ENCODE data around the gene CSDE1. TPM values are rescaled to one million over a fixed set of nuclear protein-coding genes. Genes with fewer than 3 reads are reported as not detected.

CSDE1 gene
- total RNA-seq, 1 donor, result 921 TPM

DNA sequence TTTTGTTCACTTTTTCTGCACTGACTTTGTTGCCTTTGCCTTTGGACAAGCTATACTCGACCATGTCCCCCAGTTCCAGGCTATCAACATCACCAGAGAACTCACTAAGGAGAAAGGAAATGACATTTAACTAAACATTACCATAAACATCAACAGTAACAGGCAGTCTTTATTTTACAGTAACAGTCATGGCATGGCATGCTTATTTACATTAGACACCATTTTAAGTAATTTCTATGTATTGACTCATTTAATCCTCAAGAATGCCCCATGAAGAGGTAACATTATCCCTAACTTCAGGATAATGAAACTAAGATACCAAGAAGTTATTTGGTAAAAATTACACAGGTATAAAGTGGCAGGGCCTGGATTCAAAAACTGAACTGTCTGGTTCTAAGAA, 32.6 kb downstream of the CSDE1 start:
- Histone ChIP-seq H3K4me3 (ENCODE audit: low read length) (no peak overlapping the region), H3K27me3 (ENCODE audit: insufficient read depth, low read length) (no peaks in the 10 kb centered on the region), H3K4me1 (ENCODE audit: insufficient read depth, low read length) (no peaks in the 10 kb centered on the region), H3K9me3 (ENCODE audit: low read depth, low read length) (no peaks in the 10 kb centered on the region)

DNA sequence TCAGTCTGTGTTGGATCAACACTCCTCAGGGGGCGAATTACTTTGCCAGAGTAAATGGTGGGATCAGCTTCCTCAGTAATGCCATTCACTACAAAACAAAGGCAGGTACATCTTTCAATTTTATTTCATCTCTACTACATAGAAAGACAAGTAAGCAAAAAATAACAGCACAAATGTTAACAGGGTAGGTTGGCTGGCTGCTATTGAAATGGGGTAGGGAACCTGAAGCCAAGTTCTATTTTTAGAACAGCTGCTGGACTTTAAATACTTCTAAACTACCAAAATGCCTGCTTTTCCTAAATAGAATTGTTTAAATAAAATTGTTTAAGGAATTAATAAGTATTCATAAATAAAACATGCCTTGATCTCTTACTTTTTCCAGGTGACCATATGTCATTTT, 33.9 kb downstream of the CSDE1 start:
- Histone ChIP-seq H3K27me3 (ENCODE audit: insufficient read depth, low read length) (no peaks in the 10 kb centered on the region), H3K4me3 (ENCODE audit: low read length) (no peak overlapping the region), H3K4me1 (ENCODE audit: insufficient read depth, low read length) (no peaks in the 10 kb centered on the region), H3K9me3 (ENCODE audit: low read depth, low read length) (no peaks in the 10 kb centered on the region)

DNA sequence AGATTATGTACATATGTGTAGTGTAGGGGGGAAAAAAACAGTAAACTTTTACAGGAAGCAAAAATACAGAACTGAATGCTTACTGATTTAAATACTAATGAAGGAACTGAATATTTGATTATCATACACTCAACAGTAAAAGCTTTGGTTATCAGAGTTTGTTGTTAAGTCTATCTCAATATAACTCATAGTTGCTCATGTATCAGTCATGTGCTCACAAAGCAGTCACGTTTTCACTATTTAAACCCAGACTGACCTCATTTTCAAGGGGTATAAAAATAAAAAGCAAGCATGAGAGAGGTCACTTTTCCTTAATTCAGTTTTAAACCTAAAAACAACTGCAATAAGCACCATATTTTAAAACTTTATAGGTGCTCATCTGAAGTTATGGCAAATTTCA, 34.3 kb downstream of the CSDE1 start:
- Histone ChIP-seq H3K4me1 (ENCODE audit: insufficient read depth, low read length) (no peaks in the 10 kb centered on the region), H3K4me3 (ENCODE audit: low read length) (no peak overlapping the region), H3K27me3 (ENCODE audit: insufficient read depth, low read length) (no peaks in the 10 kb centered on the region), H3K9me3 (ENCODE audit: low read depth, low read length) (no peaks in the 10 kb centered on the region)

DNA sequence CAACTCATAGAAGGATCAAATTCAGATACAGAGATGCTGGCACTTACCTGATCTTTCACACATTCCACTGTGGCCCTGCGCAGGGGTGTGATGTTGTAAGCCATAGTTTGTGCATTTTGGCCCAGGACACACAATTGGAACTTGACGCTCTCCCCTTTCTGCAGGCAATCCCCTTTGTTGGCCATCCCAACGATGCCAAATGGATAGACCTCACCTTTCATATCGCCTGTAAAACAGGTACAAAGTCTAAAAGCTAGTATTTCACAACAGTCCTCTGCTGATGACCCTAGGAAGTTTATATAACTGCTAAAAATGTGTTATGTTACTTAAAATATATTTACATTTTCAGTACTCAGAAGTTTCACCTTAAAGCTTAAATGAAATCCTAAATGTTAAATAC, 37.3 kb downstream of the CSDE1 start:
- H3K9me3 ChIP-seq (ENCODE audit: low read depth, low read length), result no peaks in the 10 kb centered on the region
- no peak overlapping the region for H3K4me3 ChIP-seq (ENCODE audit: low read length)
- H3K27me3 ChIP-seq (ENCODE audit: insufficient read depth, low read length), result no peaks in the 10 kb centered on the region
- peaks cover 14% of the 10 kb centered on the region for H3K4me1 ChIP-seq (ENCODE audit: insufficient read depth, low read length)

DNA sequence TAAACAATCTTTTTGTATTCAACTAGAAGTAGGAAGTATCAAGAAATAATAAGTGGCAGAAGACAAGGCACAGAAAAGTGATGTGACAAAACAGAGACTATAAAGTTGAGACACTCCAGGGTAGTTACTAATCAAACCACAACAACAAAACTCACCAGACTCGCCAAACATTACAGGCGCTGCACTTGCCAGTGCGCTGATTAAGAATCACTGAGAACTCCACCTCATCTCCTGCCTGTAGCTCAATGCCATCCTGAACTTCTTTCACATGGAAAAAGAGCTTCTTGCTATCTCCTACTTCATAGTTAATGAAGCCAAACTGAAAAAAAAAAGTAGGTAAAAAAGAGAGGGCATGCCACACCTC, 38.4 kb downstream of the CSDE1 start:
- Histone ChIP-seq H3K27me3 (ENCODE audit: insufficient read depth, low read length) (no peaks in the 10 kb centered on the region), H3K9me3 (ENCODE audit: low read depth, low read length) (no peaks in the 10 kb centered on the region), H3K4me1 (ENCODE audit: insufficient read depth, low read length) (peaks cover 21% of the 10 kb centered on the region), H3K4me3 (ENCODE audit: low read length) (no peak overlapping the region)

DNA sequence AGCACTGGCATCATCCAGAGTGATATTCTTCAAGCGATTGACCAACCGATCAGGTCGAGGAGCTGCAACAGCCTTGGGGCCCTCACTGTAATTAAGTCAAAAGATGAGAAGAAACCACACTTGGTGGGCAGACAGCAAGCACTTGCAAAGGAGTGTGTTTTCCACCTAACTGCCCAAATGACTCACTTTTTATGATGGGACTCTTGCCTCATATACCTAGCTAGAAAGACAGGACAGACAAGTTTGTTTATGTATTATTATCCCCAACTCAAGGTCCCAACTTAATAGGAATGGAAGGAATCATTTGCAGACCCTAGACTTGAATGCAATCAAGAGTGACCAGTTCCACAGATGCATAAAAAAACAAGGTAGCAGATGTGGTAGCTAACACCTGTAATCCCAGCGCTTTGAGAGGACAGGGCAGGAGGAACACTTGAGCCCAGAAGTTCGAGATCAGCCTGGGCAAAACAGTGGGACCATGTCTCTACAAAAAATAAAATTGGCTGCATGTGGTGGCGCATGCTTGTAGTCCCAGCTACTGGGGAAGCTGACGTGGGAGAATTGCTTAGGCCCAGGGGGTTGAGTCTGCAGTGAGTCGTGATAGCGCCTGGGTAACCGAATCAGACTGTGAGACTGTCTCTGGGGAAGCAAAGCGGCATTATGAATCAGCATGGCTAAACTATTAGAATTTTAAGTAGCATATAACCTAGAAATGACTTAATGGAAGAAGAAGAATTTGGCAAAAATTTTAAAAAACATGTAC, 38.9 kb downstream of the CSDE1 start:
- no peaks in the 10 kb centered on the region for H3K9me3 ChIP-seq (ENCODE audit: low read depth, low read length)

DNA sequence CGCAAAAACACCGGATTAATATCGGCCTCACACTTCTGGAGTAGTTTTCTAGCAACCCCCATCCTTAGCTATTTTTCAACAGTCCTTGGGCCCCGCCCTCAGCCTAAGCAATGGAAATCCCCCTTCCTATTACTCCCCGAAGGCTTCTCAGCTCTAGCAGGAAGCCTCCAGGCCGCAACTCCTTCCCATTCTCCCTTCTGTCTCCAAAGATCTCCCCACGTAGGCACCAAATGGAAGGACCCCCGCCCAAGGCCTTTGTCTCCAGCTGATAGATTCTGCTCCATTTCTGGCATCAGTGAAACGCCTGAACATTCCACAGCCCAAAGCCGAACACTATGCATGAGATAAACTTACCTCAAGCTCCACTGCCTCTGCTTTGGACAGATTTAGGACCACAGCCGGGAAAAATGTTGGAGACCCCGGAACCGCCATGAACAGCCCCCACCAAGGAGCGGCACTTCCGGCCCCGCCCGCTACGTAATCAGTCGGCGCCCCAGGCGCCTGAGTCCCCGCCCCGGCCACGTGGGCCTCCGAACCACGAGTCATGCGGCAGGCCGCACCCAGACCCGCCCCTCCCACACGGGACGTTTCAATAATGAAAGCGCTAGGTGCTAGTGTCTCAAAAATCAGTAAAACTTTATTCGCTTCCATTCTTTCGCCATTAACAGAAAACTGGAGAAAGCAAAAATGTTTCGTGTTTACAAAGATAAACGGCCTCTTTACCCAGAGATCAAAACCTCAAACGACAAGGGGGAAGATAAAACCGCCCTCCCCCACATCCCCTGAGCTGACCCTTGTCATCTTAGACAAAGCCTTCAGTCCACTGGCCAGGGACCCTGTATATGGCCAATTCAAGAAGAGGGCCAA, 41.2 kb downstream of the CSDE1 start, which contains the start of gene NRAS:
TSS of gene NRAS (minus strand) at position 468 of the 867 bp plus-strand sequence. CDS start 611 bp downstream, outside the sequence.
- Histone ChIP-seq H3K4me1 (ENCODE audit: insufficient read depth, low read length) (peaks cover 21% of the 10 kb centered on the region), H3K9me3 (ENCODE audit: low read depth, low read length) (no peaks in the 10 kb centered on the region), H3K27me3 (ENCODE audit: insufficient read depth, low read length) (no peaks in the 10 kb centered on the region), H3K4me3 (ENCODE audit: low read length) (peak within 1 kb of the TSS; percentile 91)

More for the DNA sequence above, 38.9 kb downstream of the CSDE1 start:
- H3K27me3 ChIP-seq (ENCODE audit: insufficient read depth, low read length), result no peaks in the 10 kb centered on the region
- H3K4me1 ChIP-seq (ENCODE audit: insufficient read depth, low read length), result peaks cover 21% of the 10 kb centered on the region
- H3K4me3 ChIP-seq (ENCODE audit: low read length), result no peak overlapping the region

DNA sequence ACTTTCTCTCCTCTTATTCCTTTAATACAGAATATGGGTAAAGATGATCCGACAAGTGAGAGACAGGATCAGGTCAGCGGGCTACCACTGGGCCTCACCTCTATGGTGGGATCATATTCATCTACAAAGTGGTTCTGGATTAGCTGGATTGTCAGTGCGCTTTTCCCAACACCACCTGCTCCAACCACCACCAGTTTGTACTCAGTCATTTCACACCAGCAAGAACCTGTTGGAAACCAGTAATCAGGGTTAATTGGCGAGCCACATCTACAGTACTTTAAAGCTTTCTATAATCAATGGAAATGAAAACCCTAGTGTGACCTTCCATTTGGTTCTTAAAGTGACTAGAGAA, 41.9 kb downstream of the CSDE1 start:
- H3K4me1 ChIP-seq (ENCODE audit: insufficient read depth, low read length), result peaks cover 21% of the 10 kb centered on the region
- no peaks in the 10 kb centered on the region for H3K9me3 ChIP-seq (ENCODE audit: low read depth, low read length)
- H3K4me3 ChIP-seq (ENCODE audit: low read length), result peak overlapping the region; percentile 91
- H3K27me3 ChIP-seq (ENCODE audit: insufficient read depth, low read length), result no peaks in the 10 kb centered on the region

DNA sequence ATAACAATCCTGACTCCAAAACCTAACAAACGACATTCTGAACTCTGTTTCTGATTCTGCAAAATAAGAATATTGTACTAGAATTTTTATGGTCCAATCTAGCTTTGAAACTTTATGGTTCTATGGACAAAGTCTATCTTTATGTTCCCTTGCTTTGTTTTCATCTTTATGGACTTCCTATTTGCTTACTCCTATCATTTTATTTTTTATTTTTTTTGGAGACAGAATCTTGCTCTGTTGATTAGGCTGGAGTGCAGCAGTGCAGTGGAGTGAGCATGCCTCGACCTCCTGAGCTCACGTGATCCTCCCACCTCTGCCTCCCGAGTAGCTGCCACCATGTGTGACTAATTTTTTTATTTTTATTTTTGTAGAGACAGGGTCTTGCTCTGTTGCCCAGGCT, 44.8 kb downstream of the CSDE1 start:
- H3K9me3 ChIP-seq (ENCODE audit: low read depth, low read length), result no peaks in the 10 kb centered on the region
- no peak overlapping the region for H3K4me3 ChIP-seq (ENCODE audit: low read length)
- peaks cover 21% of the 10 kb centered on the region for H3K4me1 ChIP-seq (ENCODE audit: insufficient read depth, low read length)
- H3K27me3 ChIP-seq (ENCODE audit: insufficient read depth, low read length), result no peaks in the 10 kb centered on the region

DNA sequence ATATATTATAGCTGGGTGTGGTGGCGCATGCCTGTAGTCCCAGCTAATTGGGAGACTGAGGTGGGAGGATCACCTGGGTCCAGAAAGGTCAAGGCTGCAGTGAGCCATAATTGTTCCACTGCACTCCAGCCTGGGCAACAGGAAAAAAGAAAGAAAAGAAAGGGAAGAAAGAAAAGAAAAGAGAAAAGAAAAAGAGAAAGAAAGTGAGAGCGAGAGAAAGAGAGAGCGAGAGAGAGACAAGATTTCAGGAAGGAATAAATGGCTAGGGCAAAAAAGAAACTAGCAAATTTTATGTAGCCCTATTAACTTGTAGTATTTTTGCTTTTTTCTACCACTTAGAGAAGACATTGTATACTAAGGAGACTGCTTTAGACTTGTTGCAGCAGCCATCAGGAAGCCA, 47.4 kb downstream of the CSDE1 start:
- H3K4me3 ChIP-seq (ENCODE audit: low read length), result no peak overlapping the region
- H3K4me1 ChIP-seq (ENCODE audit: insufficient read depth, low read length), result peaks cover 5% of the 10 kb centered on the region
- H3K9me3 ChIP-seq (ENCODE audit: low read depth, low read length), result no peaks in the 10 kb centered on the region
- no peaks in the 10 kb centered on the region for H3K27me3 ChIP-seq (ENCODE audit: insufficient read depth, low read length)

DNA sequence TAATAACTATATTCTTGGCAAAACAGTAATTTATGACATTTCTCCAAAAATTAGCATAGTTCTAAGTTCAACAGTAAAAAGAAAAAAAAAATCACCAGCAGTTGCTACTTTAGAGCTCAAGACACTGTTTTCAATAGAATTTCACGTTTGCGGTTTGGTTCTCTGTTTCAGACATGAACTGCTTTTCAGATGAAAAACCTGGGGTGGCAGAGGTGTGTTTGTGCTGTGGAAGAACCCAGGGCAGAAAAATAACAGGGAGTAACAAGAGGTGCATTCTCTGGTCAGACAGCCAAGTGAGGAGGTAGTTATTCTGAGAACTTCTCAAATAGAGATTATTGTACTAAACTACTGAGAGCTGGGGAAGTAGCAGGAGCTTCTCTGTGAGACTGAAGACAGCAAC, 50.2 kb downstream of the CSDE1 start:
- no peaks in the 10 kb centered on the region for H3K27me3 ChIP-seq (ENCODE audit: insufficient read depth, low read length)

DNA sequence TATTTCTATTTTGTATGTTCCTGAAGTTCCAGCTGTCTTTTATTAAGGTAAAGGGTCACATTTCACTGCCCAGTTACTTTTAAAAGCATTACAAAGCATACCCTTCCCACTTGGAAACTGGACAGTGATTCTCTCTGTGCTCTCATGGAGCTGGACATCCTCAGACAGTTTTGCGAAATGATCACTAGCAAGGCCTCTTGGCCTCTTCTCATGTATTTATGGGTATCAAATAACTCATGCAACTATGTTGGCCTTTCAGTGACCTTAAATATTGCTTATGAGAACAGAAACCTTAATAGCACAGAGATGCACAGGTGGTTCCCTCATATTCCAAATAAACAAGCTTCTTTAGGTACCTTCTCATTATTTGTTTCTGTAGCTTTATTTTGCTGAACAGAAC, 54.5 kb downstream of the CSDE1 start:
- H3K9me3 ChIP-seq (ENCODE audit: low read depth, low read length), result no peaks in the 10 kb centered on the region
- no peak overlapping the region for H3K4me3 ChIP-seq (ENCODE audit: low read length)
- no peaks in the 10 kb centered on the region for H3K27me3 ChIP-seq (ENCODE audit: insufficient read depth, low read length)
- H3K4me1 ChIP-seq (ENCODE audit: insufficient read depth, low read length), result no peaks in the 10 kb centered on the region

More for the DNA sequence above, 50.2 kb downstream of the CSDE1 start:
- Histone ChIP-seq H3K4me3 (ENCODE audit: low read length) (no peak overlapping the region), H3K9me3 (ENCODE audit: low read depth, low read length) (no peaks in the 10 kb centered on the region), H3K4me1 (ENCODE audit: insufficient read depth, low read length) (no peaks in the 10 kb centered on the region)

DNA sequence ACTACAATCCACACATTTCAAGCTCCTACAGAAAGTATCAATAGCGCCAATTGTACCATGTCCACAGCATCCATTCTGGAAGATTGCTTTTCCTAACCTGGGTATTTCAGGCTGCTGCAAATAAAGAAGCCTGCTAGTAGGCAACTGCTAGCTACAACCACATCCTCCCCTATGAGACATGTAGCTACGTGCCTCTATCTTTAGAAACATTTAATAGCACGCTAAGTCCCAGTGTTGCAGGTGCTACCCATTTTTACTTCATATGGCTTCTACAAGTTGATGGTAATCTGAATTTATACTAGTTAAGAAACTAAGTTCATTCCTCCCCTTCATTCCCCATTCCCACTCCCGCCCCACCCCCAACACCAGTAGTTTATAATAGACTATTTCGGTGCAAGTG, 55.0 kb downstream of the CSDE1 start:
- Histone ChIP-seq H3K27me3 (ENCODE audit: insufficient read depth, low read length) (no peaks in the 10 kb centered on the region), H3K9me3 (ENCODE audit: low read depth, low read length) (no peaks in the 10 kb centered on the region), H3K4me1 (ENCODE audit: insufficient read depth, low read length) (no peaks in the 10 kb centered on the region), H3K4me3 (ENCODE audit: low read length) (no peak overlapping the region)

DNA sequence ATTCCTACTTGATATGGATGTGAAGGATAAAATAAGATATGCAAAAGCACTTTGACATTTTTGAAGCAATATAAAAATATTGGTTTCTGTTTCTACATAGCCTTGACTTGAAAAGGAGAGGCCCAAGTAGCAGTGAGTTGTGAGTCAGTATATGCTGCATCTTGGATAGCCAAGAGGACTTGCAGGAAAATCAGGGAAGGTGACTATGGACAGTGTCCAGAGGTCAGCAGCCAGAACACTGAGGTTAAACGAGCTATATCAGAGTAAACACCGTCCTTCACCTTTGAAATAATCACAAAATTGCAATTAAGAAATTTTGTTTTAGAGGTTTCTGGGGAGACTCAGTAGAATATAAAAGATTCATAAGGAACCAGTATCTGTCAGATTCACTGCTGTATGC, 55.9 kb downstream of the CSDE1 start:
- H3K4me3 ChIP-seq (ENCODE audit: low read length), result no peak overlapping the region
- no peaks in the 10 kb centered on the region for H3K9me3 ChIP-seq (ENCODE audit: low read depth, low read length)
- no peaks in the 10 kb centered on the region for H3K4me1 ChIP-seq (ENCODE audit: insufficient read depth, low read length)
- no peaks in the 10 kb centered on the region for H3K27me3 ChIP-seq (ENCODE audit: insufficient read depth, low read length)

DNA sequence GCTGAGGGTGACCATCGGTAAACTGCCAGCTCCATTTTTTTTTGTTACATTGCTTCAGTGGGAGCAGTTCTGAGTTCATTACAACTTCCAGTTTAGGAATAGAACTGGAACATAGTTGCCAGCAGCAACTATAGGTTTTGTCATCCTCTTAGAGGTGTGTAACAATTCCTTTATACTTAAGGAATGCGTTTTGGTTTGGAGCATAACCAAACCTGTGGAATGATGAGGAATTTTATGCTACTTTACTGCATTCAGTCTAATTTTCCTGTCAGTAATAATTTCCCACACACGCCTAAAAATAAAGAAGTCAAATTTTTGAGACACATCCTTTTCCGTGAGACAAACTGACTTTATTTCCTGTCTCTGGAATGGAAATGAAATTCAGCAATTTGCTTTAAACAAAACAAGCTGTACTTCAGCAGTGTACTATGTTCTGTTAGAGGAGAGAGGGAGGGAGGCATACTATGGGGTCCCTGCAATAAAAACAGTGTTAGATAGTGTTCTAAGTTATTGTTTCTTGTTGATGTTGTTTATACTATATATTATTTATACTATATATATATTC, 57.7 kb downstream of the CSDE1 start:
- Histone ChIP-seq H3K4me3 (ENCODE audit: low read length) (no peak overlapping the region), H3K4me1 (ENCODE audit: insufficient read depth, low read length) (no peaks in the 10 kb centered on the region), H3K27me3 (ENCODE audit: insufficient read depth, low read length) (no peaks in the 10 kb centered on the region), H3K9me3 (ENCODE audit: low read depth, low read length) (no peaks in the 10 kb centered on the region)

Measured in mononuclear cell (primary cell).